K562 (cell line): ENCODE results near the gene INSR. TPM values are rescaled to one million over a fixed set of nuclear protein-coding genes. Genes with fewer than 3 reads are reported as not detected.

Experiments
- BCLAF1 ChIP-seq, 2 experiments: fragments of 450-650 bp in 1 of 2; IDR thresholded peaks; 2 replicates each; pipeline ENCODE4 v1.6.1; 2011 to 2017; ENCODE audit warnings: low read depth in 2 of 2, antibody characterized with exemption in 1 of 2, borderline replicate concordance in 1 of 2, low read length in 1 of 2, mild to moderate bottlenecking in 1 of 2, mixed read lengths in 1 of 2; ENCODE audit not compliant: control insufficient read depth in 1 of 2
- CHCHD3 ChIP-seq: fragments of 250-450 bp; sonication (Bioruptor Pico); IDR thresholded peaks from 2 replicates; pipeline ENCODE4 v2.1.2; 2022; ENCODE audit warnings: mild to moderate bottlenecking
- CREBBP ChIP-seq: IDR thresholded peaks from one replicate; pipeline ENCODE4 v1.6.1; 2012; ENCODE audit warnings: low read depth, mild to moderate bottlenecking, control low read depth, inconsistent platforms, low read length
- HEY1 ChIP-seq: fragments of 250-450 bp; sonication (Bioruptor Pico); IDR thresholded peaks from 2 replicates; pipeline ENCODE4 v1.5.0; 2020; ENCODE audit warnings: mild to moderate bottlenecking, moderate library complexity, borderline replicate concordance
- KLF6 ChIP-seq: fragments of 250-450 bp; sonication (Bioruptor Pico); IDR thresholded peaks from 2 replicates; pipeline ENCODE4 v1.4.0; 2020; ENCODE audit warnings: mild to moderate bottlenecking, moderate library complexity, borderline replicate concordance
- NFE2L1 ChIP-seq: fragments of 450-650 bp; IDR thresholded peaks from 2 replicates; pipeline ENCODE4 v1.6.1; 2016; ENCODE audit warnings: missing genetic modification characterization, low read depth, mild to moderate bottlenecking, missing compliant biosample characterization, moderate library complexity, borderline replicate concordance
- PHF20 ChIP-seq: fragments of 450-650 bp; IDR thresholded peaks from 2 replicates; pipeline ENCODE4 v1.6.1; 2018; ENCODE audit not compliant: partially characterized antibody
- RCOR1 ChIP-seq, 2 experiments: IDR thresholded peaks; 2 replicates each; pipeline ENCODE4 v1.6.1; 2012; ENCODE audit warnings: low read depth in 2 of 2, low read length in 2 of 2, borderline replicate concordance in 1 of 2, improper control_type of control experiment in 1 of 2
- ZNF384 ChIP-seq: IDR thresholded peaks from 2 replicates; pipeline ENCODE4 v1.6.1; 2012; ENCODE audit warnings: low read depth, low read length, improper control_type of control experiment
- ZNF407 ChIP-seq: fragments of 450-650 bp; IDR thresholded peaks from 2 replicates; pipeline ENCODE4 v1.6.1; 2016; ENCODE audit warnings: low read depth
- ZNF445 ChIP-seq: fragments of 250-450 bp; sonication (Bioruptor Pico); IDR thresholded peaks from 2 replicates; pipeline ENCODE4 v1.4.0; 2020; ENCODE audit warnings: low read depth, mild to moderate bottlenecking, moderate library complexity
- ZNF586 ChIP-seq: fragments of 450-650 bp; formaldehyde crosslinking; conservative IDR thresholded peaks from 2 replicates; pipeline ENCODE4 v1.4.0; 2020; ENCODE audit warnings: mild to moderate bottlenecking, moderate library complexity
- ZNF639 ChIP-seq, 2 experiments: fragments of 200-800 bp in 1 of 2; sonication (Bioruptor generic) in 1 of 2; sonication (generic) in 1 of 2; formaldehyde crosslinking in 1 of 2; IDR thresholded peaks in 1 of 2; conservative IDR thresholded peaks in 1 of 2; 2 replicates each; pipeline versions ENCODE4 v1.5.0 to v1.6.1; 2016 to 2020; ENCODE audit warnings: missing compliant biosample characterization in 1 of 2, missing genetic modification characterization in 1 of 2, missing genetic modification reagents in 1 of 2
- polyA plus RNA-seq, 8 experiments: library from polyadenylated mRNA; depleted of rRNA in 4 of 8; stranded (reverse) in 5 of 8; unstranded in 3 of 8; fragments of >200 nt; fragmentation: Nextera tagmentation in 2 of 8; fragmentation: Illumina TruSeq in 1 of 8; extraction: Ambion mirVana in 2 of 8; extraction: Trizol in 1 of 8; gene quantifications; 2 replicates each; pipeline versions ENCODE4 v1.2.1 to v1.2.3, GENCODE V29; 2011 to 2014; ENCODE audit warnings: inconsistent platforms in 1 of 8, missing spikeins in 1 of 8
- total RNA-seq, 7 experiments: library from RNA; depleted of rRNA in 6 of 7; stranded (reverse); fragments of >200 nt in 6 of 7; fragmentation: Illumina TruSeq in 2 of 7; extraction: Trizol in 2 of 7; gene quantifications; 2 replicates each; pipeline versions ENCODE4 v1.2.1 to v1.2.3, GENCODE V29; 2011 to 2021; ENCODE audit warnings: low replicate concordance in 1 of 7

INSR gene
- total and polyA plus RNA-seq, 9 of the 15 experiments (the other 6 are each of a cell fraction or from before 2014, with no cell fraction given): 0.04 to 0.88 (median 0.41) TPM

- TF ChIP-seq ZNF639 (CRISPR knock-in tag; conservative IDR thresholded peaks at IDR 0.05 in 1 of 2, IDR thresholded peaks at IDR 0.05 in 1 of 2) (0 out of 4 replicates have a peak, but pooled peaks of 1 of the 2 experiments have one; percentile 24), RCOR1 (IDR thresholded peaks at IDR 0.05; ENCODE audit: borderline replicate concordance in 1 of 2, low read depth in 2 of 2, low read length in 2 of 2) (no peak), KLF6 (CRISPR knock-in tag) (no peak), ZNF586 (CRISPR knock-in tag) (no peak), NFE2L1 (tag) (no peak), ZNF407 (no peak), ZNF384 (no peak), BCLAF1 (IDR thresholded peaks at IDR 0.05; ENCODE audit: borderline replicate concordance in 1 of 2, control insufficient read depth in 1 of 2, low read depth in 2 of 2, low read length in 1 of 2) (no peak), HEY1 (CRISPR knock-in tag) (no peak), CHCHD3 (no peak), PHF20 (peak; percentile 91), ZNF445 (CRISPR knock-in tag) (no peak), CREBBP (no peak)
Measured at GRCh38 chr19:7069042-7069903, 224.9 kb downstream of the INSR start, which contains the start of gene ZNF557 (continued).
